Gastroesophageal sphincter (tissue), 4 donors: ENCODE data around the gene SLX9. TPM values are rescaled to one million over a fixed set of nuclear protein-coding genes. Genes with fewer than 3 reads are reported as not detected.

Source experiments
- ATAC-seq: fragments of 150-250 bp; one replicate; pipeline ENCODE4 v1.9.1; 2016; ENCODE audit warnings: mild to moderate bottlenecking, moderate library complexity
- H3K27ac ChIP-seq, 4 donors: fragments of 200-600 bp; sonication (generic) in 3 of 4; 1 replicate in 3 of 4; 2 replicates in 1 of 4; pipeline ENCODE4 v1.5.1; 2016 to 2019
- H3K27me3 ChIP-seq: fragments of 200-600 bp; sonication (generic); one replicate; pipeline ENCODE4 v1.5.1; 2019
- H3K36me3 ChIP-seq, 2 donors: fragments of 200-600 bp; sonication (generic); one replicate each; pipeline ENCODE4 v1.5.1; 2019; ENCODE audit warnings: control low read depth in 1 of 2
- H3K4me1 ChIP-seq, 3 donors: fragments of 200-600 bp; sonication (generic); 1 replicate in 2 of 3; 2 replicates in 1 of 3; pipeline ENCODE4 v1.5.1; 2016 to 2019; ENCODE audit warnings: control low read depth in 2 of 3
- H3K4me3 ChIP-seq, 2 donors: fragments of 200-600 bp; sonication (generic); one replicate each; pipeline ENCODE4 v1.5.1; 2019; ENCODE audit warnings: mild to moderate bottlenecking in 1 of 2, moderate library complexity in 1 of 2
- H3K9me3 ChIP-seq, 3 donors: fragments of 200-600 bp; sonication (generic); one replicate each; pipeline ENCODE4 v1.5.1; 2017 to 2019; ENCODE audit warnings: control low read depth in 2 of 3
- EP300 ChIP-seq: sonication (generic); formaldehyde crosslinking; IDR thresholded peaks from one replicate; pipeline ENCODE4 v1.6.1; 2017; ENCODE audit warnings: antibody characterized with exemption, mild to moderate bottlenecking
- POLR2A ChIP-seq, 2 donors: fragments of 450-650 bp; IDR thresholded peaks; one replicate each; pipeline ENCODE4 v1.6.1; 2017; ENCODE audit warnings: antibody characterized with exemption in 2 of 2, mild to moderate bottlenecking in 2 of 2, moderate library complexity in 1 of 2
- POLR2AphosphoS5 ChIP-seq: sonication (generic); formaldehyde crosslinking; IDR thresholded peaks from one replicate; pipeline ENCODE4 v1.6.1; 2017; ENCODE audit warnings: antibody characterized with exemption
- WGBS, 2 donors: methylation state at CpG; one replicate each; pipeline ENCODE4 v1.1.5; 2018; ENCODE audit warnings: low coverage in 1 of 2; 5-methylcytosine and 5-hydroxymethylcytosine counted together
- total RNA-seq, 4 donors: library from RNA; depleted of rRNA; stranded (reverse); fragments of >200 nt; gene quantifications; one replicate each; pipeline ENCODE4 v1.1.0, GENCODE V29; 2016
- TF ChIP-seq, protein P1 (sequence below), 4 experiments: fragments of 200-600 bp in 2 of 4; fragments of 450-650 bp in 2 of 4; sonication (generic) in 1 of 4; IDR thresholded peaks; one replicate each; pipeline ENCODE4 v1.5.1; 2017 to 2019; ENCODE audit warnings: antibody characterized with exemption in 4 of 4, mild to moderate bottlenecking in 2 of 4, moderate library complexity in 2 of 4

SLX9 gene
- total RNA-seq, 4 donors from 2014 or later = 15.7 to 53.9 (median 36.4) TPM

DNA sequence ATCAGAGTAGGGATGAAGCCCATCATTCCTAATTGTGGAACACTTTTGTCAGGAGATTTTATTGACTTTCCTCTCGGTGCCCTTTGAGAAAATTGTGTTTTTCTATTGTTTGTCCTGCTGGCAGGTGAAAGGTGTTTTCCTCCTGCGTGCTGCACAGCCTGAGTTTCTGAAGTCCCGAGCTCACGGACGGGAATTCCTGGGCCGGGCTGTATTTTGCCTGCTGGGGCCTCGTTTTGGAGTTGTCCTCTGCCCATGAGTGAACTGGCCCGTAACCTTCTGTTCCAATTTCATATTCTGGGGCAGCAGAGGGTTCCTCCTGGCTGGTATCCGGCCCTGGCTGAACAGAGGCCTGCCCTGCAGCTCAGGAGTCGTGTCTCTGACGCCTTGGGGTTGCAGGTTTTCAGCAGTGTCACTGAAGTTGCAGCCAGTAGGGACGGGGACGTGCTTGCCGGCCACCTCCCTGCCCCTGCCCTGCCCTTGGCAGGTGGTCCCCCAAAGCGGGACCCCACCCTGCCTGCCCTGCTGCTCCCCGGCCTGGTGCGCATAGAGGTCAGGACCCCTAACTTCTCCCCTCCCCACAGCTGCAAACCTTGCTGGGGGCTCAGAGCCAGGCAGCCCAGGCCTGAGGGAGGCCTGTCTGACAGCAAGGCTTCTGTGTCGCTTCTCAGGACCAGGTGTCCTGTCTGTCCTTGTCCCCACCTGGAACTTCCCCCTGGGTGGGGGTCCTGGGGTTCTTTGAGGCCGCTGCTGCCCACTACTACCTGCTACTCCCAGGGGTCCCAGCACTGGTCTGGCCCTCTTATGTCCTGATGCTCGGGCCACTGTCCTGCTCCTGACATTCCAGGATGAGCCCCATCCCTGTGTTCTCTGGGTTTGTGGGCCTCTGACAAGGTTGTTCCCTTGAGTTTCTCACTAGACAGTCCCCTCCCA, 49.0 kb downstream of the SLX9 start:
- Histone ChIP-seq H3K27ac (peak overlapping the region; percentile 89 to 94 (median 92)), H3K4me3 (no peak overlapping the region), H3K36me3 (no peaks in the 10 kb centered on the region), H3K27me3 (no peaks in the 10 kb centered on the region), H3K4me1 (peaks cover 7 to 96% (median 43%) of the 10 kb centered on the region in 3 donors), H3K9me3 (no peaks in the 10 kb centered on the region)
- WGBS, 2 donors = 44 to 82% methylated on average over 7 to 10 of the region's 20 CpGs
- ATAC-seq = no peak
- TF ChIP-seq POLR2AphosphoS5 (peak; percentile 14), EP300 (no peak)

DNA sequence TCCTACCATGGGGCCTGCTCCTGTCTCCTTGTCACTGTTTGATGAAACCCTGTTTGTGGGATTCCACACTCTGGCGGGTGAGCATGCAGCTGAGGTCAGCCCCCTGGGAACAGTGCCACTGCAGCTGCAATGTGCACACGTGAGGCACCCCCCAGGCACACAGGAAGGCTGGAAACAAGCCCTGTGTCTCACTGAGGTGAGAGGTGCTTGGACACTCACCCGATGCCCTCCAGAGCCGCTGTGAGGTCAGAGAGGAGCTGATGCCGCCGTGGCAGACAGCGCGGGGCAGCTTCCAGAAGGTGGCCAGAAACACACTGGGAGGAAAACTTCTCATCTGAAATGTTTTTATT, 49.7 kb downstream of the SLX9 start:
- Histone ChIP-seq H3K27ac (peak overlapping the region; percentile 89 to 94 (median 92)), H3K4me3 (peak overlapping the region in 1 of 2 donors; percentile 22), H3K9me3 (no peaks in the 10 kb centered on the region), H3K27me3 (no peaks in the 10 kb centered on the region), H3K4me1 (peaks cover 7 to 98% (median 49%) of the 10 kb centered on the region in 3 donors), H3K36me3 (no peaks in the 10 kb centered on the region)
- 26% methylated on average over 7 of the region's 8 CpGs; no CpG with 5 or more reads in 1 of the 2 donors for WGBS, 2 donors
- TF ChIP-seq POLR2A (IDR thresholded peaks at IDR 0.05) = peak in 1 of 2 donors; percentile 17
- TF ChIP-seq POLR2AphosphoS5 = peak; percentile 89
- TF ChIP-seq, protein P1, sequence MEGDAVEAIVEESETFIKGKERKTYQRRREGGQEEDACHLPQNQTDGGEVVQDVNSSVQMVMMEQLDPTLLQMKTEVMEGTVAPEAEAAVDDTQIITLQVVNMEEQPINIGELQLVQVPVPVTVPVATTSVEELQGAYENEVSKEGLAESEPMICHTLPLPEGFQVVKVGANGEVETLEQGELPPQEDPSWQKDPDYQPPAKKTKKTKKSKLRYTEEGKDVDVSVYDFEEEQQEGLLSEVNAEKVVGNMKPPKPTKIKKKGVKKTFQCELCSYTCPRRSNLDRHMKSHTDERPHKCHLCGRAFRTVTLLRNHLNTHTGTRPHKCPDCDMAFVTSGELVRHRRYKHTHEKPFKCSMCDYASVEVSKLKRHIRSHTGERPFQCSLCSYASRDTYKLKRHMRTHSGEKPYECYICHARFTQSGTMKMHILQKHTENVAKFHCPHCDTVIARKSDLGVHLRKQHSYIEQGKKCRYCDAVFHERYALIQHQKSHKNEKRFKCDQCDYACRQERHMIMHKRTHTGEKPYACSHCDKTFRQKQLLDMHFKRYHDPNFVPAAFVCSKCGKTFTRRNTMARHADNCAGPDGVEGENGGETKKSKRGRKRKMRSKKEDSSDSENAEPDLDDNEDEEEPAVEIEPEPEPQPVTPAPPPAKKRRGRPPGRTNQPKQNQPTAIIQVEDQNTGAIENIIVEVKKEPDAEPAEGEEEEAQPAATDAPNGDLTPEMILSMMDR (IDR thresholded peaks at IDR 0.05) = no peak
- no peak for TF ChIP-seq EP300
- ATAC-seq = peak; percentile 49

DNA sequence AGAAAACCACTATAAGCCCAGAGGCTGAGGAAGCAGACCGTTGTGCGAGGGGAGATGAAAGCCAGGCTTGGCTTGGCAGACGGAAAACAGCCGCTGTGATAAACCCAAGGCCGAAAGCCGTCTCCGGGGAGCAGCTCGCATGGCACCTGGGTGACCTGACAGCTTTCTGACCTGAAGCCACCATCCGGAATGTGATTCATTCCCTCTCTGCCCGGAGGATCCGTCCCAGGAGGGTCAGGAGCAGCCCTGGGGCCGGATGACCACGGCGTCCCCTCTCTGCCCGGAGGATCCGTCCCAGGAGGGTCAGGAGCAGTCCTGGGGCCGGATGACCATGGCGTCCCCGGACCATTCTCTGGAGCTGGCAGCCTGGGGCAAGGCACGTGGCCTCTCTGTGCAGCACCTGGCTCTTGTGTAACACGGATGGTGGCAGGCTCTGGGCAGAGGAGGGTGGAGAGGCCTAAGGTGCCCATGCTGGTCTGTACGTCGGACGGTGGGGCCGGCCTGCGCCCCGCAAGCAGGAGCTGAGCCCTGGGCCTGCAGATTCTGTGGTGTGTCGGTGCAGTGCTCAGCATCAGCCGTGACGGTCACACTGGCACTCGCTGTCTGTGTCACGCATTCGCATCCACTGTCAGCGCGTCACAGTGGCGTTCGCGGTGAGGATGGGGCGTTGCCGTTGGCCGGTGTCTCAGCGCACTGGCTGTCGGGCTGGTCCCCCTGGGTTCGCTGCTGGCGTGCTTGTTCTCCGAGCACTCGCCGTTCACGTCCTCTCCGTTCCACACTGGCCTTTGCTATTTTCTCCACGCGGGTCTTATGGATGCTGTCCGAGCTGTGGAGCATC, 50.3 kb downstream of the SLX9 start:
- peak overlapping the region; percentile 89 to 94 (median 92) for H3K27ac ChIP-seq
- WGBS, 2 donors = 61% methylated on average over 15 of the region's 53 CpGs; no CpG with 5 or more reads in 1 of the 2 donors
- ATAC-seq = no peak
- no peaks in the 10 kb centered on the region for H3K36me3 ChIP-seq
- peaks cover 7 to 98% (median 56%) of the 10 kb centered on the region in 3 donors for H3K4me1 ChIP-seq
- no peaks in the 10 kb centered on the region for H3K9me3 ChIP-seq
- TF ChIP-seq, protein P1 (IDR thresholded peaks at IDR 0.05) = no peak
- TF ChIP-seq POLR2AphosphoS5 (no peak), EP300 (no peak), POLR2A (IDR thresholded peaks at IDR 0.05) (no peak)
- H3K27me3 ChIP-seq = no peaks in the 10 kb centered on the region
- H3K4me3 ChIP-seq = peak overlapping the region in 1 of 2 donors; percentile 22

DNA sequence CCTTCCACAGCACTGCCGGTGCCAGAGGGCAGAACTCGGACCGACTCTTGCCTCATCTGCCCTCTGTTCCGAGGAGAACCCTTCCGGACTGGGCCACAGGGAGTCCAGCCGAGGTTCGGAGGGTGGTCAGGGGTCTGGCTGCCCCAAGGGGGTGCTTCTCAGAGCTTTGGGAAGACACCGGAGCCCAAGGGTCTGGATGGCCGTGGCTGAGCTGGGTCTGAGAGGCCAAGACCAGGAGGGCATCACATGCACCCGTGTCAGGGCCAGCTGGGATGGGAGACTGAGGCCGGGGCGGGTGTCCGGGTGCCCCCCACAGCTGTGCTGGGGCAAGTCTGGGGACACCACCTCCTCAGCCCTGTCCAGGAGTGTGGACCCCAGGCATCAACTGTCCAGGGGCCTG, 51.1 kb downstream of the SLX9 start:
- WGBS, 2 donors = no CpG with 5 or more reads among the region's 13 CpGs
- H3K27ac ChIP-seq = peak overlapping the region; percentile 89 to 94 (median 92)
- H3K36me3 ChIP-seq = no peaks in the 10 kb centered on the region
- H3K9me3 ChIP-seq = no peaks in the 10 kb centered on the region
- TF ChIP-seq EP300 (no peak), POLR2AphosphoS5 (no peak), POLR2A (IDR thresholded peaks at IDR 0.05) (no peak)
- TF ChIP-seq, protein P1 (IDR thresholded peaks at IDR 0.05) = no peak
- peaks cover 7 to 100% (median 57%) of the 10 kb centered on the region in 3 donors for H3K4me1 ChIP-seq
- no peaks in the 10 kb centered on the region for H3K27me3 ChIP-seq
- ATAC-seq = no peak
- H3K4me3 ChIP-seq = no peak overlapping the region
